ENCODE data around the gene UBASH3A.

DNA sequence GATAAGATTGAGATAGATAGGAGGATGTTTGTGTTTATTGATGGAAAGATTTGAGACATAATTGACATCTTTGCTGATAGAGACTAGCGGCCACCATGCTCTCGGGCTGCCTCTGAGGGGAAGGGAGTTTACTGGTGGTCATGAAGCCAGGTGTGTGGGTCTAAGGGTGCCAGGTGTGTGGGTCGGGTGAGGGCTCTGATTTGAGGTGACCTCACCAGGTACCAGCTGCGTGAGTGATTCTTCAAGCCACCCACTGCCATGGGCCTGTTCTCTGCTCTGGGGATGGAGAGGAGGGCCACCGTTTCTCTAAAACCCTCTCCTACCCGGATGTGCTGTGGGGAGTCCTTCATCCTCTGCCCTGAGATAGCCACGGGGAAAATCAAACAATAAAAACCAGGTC is 3.2 kb downstream of the UBASH3A start:
- TF ChIP-seq, protein P1, sequence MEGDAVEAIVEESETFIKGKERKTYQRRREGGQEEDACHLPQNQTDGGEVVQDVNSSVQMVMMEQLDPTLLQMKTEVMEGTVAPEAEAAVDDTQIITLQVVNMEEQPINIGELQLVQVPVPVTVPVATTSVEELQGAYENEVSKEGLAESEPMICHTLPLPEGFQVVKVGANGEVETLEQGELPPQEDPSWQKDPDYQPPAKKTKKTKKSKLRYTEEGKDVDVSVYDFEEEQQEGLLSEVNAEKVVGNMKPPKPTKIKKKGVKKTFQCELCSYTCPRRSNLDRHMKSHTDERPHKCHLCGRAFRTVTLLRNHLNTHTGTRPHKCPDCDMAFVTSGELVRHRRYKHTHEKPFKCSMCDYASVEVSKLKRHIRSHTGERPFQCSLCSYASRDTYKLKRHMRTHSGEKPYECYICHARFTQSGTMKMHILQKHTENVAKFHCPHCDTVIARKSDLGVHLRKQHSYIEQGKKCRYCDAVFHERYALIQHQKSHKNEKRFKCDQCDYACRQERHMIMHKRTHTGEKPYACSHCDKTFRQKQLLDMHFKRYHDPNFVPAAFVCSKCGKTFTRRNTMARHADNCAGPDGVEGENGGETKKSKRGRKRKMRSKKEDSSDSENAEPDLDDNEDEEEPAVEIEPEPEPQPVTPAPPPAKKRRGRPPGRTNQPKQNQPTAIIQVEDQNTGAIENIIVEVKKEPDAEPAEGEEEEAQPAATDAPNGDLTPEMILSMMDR (IDR thresholded peaks at IDR 0.05 in 4 of 5, conservative IDR thresholded peaks at IDR 0.05 in 1 of 5): no peak
- TF ChIP-seq POLR2A (IDR thresholded peaks at IDR 0.05): no peak

Data from gastrocnemius medialis (tissue), 4 donors.